Prostate gland (tissue), 2 donors: ENCODE measurements around the gene DCUN1D2.

ENCODE experiments used
- CTCF ChIP-seq, 4 experiments: fragments of 200-600 bp in 2 of 4; fragments of 450-650 bp in 2 of 4; sonication (generic) in 2 of 4; IDR thresholded peaks; 1 replicate in 3 of 4; 2 replicates in 1 of 4; pipeline ENCODE4 v1.5.1; 2016 to 2019; ENCODE audit warnings: antibody characterized with exemption in 4 of 4, mild to moderate bottlenecking in 2 of 4, moderate library complexity in 2 of 4
- POLR2A ChIP-seq: fragments of 450-650 bp; IDR thresholded peaks from one replicate; pipeline ENCODE4 v1.6.1; 2016; ENCODE audit warnings: antibody characterized with exemption, mild to moderate bottlenecking
- POLR2AphosphoS5 ChIP-seq: sonication (generic); formaldehyde crosslinking; IDR thresholded peaks from one replicate; pipeline ENCODE4 v1.6.1; 2017; ENCODE audit warnings: antibody characterized with exemption

- no peak for TF ChIP-seq CTCF (IDR thresholded peaks at IDR 0.05)
- TF ChIP-seq POLR2AphosphoS5 = no peak
- no peak for TF ChIP-seq POLR2A
These were observed 5.0 kb downstream of the DCUN1D2 start for GRCh38 chr13:113485545-113485944.
